A673 (cell line): ENCODE measurements around the gene COL5A1.

Source experiments
- EZH2 ChIP-seq: fragments of 200-600 bp; sonication (generic); IDR thresholded peaks from 2 replicates; pipeline ENCODE4 v1.6.1; 2017; ENCODE audit warnings: borderline replicate concordance, low read depth, mild to moderate bottlenecking, mixed read lengths, antibody characterized with exemption, low read length; ENCODE audit not compliant: poor library complexity, severe bottlenecking
- TF ChIP-seq, protein P1 (sequence below): fragments of 300-800, 200-600 bp; sonication (generic); conservative IDR thresholded peaks from 2 replicates; pipeline ENCODE4 v1.5.1; 2017; ENCODE audit warnings: low read depth, mild to moderate bottlenecking, antibody characterized with exemption, low read length, moderate library complexity, mixed read lengths

DNA sequence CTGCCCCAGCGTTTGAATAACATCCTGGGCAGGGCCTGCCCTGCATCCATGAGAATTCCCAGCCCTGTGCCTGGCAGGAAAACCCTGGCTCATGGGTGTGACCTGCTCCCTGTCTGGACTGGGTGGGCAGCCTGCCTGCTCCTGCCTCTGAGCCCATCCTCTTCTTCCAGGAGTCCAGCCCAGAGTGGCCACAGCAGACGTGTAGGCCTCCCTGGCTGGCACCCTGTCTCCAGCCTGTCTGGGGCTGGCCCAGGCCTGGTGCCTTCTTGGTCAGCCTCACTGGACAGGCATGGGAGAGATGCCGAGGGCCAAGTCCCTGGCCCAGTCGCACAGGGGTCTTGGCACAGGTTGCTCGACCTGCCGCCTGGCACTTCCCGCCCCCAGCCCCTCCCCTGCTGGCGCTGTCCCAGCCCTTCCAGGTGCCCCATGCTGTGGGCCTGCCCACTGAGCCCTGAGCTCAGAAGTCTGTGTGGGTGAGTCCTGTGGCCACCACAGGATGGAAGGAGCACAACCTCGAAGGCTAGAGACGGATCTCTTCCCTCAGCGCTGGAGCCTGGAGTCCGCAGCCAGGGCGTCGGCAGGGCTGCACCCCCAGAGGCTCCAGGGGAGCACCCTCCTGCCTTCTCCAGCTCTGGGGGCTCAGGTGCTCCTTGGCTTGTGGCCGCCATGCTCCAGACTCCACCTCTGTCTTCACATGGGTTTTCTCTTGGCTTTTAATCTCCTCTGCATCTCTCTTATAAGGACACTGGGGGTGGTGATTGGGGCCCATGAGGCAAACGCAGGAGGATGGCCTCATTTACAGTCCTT lies 11.8 kb upstream of the COL5A1 start:
- TF ChIP-seq, protein P1, sequence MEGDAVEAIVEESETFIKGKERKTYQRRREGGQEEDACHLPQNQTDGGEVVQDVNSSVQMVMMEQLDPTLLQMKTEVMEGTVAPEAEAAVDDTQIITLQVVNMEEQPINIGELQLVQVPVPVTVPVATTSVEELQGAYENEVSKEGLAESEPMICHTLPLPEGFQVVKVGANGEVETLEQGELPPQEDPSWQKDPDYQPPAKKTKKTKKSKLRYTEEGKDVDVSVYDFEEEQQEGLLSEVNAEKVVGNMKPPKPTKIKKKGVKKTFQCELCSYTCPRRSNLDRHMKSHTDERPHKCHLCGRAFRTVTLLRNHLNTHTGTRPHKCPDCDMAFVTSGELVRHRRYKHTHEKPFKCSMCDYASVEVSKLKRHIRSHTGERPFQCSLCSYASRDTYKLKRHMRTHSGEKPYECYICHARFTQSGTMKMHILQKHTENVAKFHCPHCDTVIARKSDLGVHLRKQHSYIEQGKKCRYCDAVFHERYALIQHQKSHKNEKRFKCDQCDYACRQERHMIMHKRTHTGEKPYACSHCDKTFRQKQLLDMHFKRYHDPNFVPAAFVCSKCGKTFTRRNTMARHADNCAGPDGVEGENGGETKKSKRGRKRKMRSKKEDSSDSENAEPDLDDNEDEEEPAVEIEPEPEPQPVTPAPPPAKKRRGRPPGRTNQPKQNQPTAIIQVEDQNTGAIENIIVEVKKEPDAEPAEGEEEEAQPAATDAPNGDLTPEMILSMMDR: no peak
- no peak for TF ChIP-seq EZH2
